ENCODE measurements around the gene IFT57. TPM values are rescaled to one million over a fixed set of nuclear protein-coding genes. Genes with fewer than 3 reads are reported as not detected.

IFT57 gene, protein sequence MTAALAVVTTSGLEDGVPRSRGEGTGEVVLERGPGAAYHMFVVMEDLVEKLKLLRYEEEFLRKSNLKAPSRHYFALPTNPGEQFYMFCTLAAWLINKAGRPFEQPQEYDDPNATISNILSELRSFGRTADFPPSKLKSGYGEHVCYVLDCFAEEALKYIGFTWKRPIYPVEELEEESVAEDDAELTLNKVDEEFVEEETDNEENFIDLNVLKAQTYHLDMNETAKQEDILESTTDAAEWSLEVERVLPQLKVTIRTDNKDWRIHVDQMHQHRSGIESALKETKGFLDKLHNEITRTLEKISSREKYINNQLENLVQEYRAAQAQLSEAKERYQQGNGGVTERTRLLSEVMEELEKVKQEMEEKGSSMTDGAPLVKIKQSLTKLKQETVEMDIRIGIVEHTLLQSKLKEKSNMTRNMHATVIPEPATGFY
- 70.5 and 70.9 TPM in 2 replicates for total RNA-seq

DNA sequence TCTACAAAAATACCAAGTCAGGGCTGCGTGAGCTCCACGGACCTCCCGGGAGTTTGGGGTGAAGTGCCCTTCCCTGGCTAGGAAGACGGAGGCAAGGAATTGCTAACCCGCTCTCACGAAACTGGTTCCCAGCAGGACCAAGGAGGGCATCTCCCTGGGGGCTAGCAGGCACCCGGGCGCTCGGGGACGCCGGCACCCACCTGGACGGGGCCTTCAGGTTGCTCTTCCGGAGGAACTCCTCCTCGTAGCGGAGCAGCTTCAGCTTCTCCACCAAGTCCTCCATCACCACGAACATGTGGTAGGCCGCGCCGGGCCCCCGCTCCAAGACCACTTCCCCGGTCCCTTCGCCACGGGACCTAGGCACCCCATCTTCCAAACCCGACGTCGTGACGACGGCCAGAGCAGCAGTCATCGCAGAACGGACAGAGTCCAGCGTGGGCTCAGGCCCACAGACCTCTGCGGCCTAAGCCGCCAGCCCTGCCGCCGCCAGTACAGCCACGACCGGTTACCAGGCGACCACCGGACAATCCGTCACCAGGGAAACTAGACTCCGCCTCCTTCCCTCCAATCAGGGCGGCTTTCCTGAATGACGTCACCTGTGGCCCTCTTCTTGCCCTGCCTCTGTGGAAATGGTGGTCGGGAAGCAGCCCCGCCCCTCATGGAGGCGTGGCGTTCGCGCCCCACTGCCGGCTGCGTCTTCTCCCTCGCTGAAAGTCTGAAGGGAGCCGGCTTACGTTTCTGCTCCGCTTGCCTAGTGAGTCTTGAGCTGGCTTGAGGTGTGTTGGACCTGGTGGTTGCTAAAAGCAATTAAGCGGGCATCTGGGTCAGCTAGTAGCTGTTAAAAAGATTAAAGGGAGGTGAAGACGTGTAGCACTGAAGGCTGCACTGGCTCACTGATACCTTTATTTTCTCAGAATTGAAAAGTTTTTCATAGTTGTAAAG, at the start of gene IFT57:
Gene IFT57 (minus strand): TSS at position 514 of the 942 bp plus-strand sequence. CDS start 102 bp downstream, at position 412.

Other genes with a start within 250 kb of the IFT57 start
- 75.8 and 86.5 TPM in 2 replicates for gene CD47, start 131.4 kb downstream of the IFT57 start, total RNA-seq
- gene HHLA2, start 74.1 kb upstream of the IFT57 start, total RNA-seq, result 0.09 TPM in 1 of 2 replicates, not detected in the other

All from bronchial smooth muscle cell (primary cell).